Measurements from ENCODE around the gene CELSR1. TPM values are rescaled to one million over a fixed set of nuclear protein-coding genes. Genes with fewer than 3 reads are reported as not detected.

The CELSR1 gene
- total and polyA plus RNA-seq, 7 donors, result 0.23 to 5.0 (median 0.82) TPM

DNA sequence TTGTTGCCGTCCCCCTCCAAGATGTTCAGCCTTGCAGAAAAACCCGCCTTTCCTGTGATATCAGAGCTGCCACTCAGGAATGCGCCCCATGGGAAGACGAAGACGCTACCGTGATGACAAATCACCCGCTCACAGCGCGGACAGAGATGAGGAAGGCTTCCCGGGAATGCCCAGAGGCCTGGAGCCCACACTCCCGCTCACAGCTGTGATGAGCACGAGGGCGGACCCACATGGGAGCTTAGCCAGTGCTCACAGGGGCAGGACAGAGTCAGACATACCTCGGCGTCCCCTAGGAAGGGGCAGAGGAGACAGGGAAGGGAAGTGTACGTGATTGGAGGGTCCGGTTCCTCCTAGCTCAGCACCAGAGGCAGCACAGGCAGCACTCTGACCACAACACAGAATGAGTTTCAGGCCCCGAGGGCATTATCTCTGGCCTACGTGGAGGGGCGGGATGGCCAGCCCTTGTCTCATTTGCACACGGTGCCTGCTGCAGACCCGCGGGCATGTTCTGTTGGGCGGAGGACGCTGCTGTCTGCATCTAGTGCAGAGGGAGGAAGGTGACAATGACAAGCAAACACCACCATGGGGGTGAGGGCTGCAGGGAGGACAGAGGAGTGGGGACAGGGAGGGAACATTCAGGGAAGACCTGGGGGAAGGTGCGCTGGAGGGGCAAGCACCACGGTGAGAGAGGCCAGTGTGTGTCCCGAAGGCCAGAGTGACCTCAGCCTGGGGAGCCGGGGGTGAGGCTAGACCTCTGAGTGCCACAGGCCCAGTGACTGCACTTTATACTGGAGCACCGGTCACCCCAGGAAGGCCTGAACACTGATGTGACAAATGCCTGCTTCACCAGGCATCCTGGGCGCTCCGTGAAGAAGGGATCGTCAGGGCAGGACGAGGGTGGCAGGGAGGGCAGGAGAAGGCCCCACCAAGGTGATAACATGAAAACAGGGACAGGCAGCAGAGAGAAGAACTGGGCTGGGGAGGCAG lies 79.6 kb downstream of the CELSR1 start:
- TF ChIP-seq EP300 (IDR thresholded peaks at IDR 0.05), result no peak
- TF ChIP-seq, protein P1, sequence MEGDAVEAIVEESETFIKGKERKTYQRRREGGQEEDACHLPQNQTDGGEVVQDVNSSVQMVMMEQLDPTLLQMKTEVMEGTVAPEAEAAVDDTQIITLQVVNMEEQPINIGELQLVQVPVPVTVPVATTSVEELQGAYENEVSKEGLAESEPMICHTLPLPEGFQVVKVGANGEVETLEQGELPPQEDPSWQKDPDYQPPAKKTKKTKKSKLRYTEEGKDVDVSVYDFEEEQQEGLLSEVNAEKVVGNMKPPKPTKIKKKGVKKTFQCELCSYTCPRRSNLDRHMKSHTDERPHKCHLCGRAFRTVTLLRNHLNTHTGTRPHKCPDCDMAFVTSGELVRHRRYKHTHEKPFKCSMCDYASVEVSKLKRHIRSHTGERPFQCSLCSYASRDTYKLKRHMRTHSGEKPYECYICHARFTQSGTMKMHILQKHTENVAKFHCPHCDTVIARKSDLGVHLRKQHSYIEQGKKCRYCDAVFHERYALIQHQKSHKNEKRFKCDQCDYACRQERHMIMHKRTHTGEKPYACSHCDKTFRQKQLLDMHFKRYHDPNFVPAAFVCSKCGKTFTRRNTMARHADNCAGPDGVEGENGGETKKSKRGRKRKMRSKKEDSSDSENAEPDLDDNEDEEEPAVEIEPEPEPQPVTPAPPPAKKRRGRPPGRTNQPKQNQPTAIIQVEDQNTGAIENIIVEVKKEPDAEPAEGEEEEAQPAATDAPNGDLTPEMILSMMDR (IDR thresholded peaks at IDR 0.05), result no peak
- no peak for TF ChIP-seq POLR2A (IDR thresholded peaks at IDR 0.05)
- TF ChIP-seq POLR2AphosphoS5 (IDR thresholded peaks at IDR 0.05), result no peak
- H3K9me3 ChIP-seq, result no peaks in the 10 kb centered on the region
- no peaks in the 10 kb centered on the region for H3K4me1 ChIP-seq
- H3K36me3 ChIP-seq, result no peaks in the 10 kb centered on the region
- peaks cover 0 to 4% (median 0%) of the 10 kb centered on the region in 3 donors for H3K27me3 ChIP-seq
- H3K27ac ChIP-seq, result no peak overlapping the region
- WGBS, 2 donors, result 90 to 91% methylated on average over 34 of the region's 34 CpGs
- H3K4me3 ChIP-seq, result no peak overlapping the region
- intact Hi-C loops (cut with DNase I), result no loop called here
- DNase-seq, result no peak

DNA sequence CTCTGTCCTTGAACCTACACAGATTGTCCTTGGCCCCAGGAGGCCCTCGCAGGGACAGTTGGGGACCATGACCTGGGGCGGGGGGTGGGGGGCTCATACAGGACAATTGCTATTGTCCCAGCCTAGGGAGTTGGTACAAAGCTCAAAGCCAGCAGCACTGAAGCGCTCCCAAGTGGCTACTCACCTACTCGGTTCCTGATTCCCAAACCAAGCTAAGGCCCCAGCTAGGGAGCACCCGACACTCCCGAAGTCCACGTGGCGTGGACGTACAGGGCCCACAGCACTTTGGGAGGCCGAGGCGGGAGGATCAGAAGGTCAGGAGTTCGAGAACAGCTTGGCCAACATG lies 80.6 kb downstream of the CELSR1 start:
- WGBS, 2 donors, result 91 to 94% methylated on average over 12 of the region's 12 CpGs
- no peak for DNase-seq

DNA sequence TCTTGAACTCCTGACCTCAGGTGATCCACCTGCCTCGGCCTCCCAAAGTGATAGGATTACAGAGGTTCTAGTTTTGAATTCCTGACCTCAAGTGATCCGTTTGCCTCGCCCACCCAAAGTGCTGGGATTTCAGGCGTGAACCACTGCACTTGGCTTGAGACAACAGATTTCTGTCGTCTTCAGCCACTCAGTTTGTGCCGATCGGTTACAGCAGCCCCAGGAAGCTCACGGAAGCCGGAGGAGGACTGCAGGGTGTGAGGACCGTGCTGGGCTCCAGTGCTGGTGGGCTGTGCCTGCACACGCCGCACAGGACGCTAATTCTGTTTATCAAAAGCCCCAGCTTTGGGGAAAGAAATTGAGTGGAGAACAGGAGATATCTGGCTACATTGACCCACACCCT lies 82.0 kb downstream of the CELSR1 start:
- H3K27ac ChIP-seq, result no peak overlapping the region
- DNase-seq, result no peak
- intact Hi-C loops (cut with DNase I), result no loop called here

More for the DNA sequence above, 80.6 kb downstream of the CELSR1 start:
- no peaks in the 10 kb centered on the region for H3K36me3 ChIP-seq
- H3K27me3 ChIP-seq, result peaks cover 0 to 8% (median 0%) of the 10 kb centered on the region in 3 donors
- H3K4me3 ChIP-seq, result no peak overlapping the region
- intact Hi-C loops (cut with DNase I), result no loop called here
- H3K27ac ChIP-seq, result no peak overlapping the region
- H3K4me1 ChIP-seq, result no peaks in the 10 kb centered on the region
- H3K9me3 ChIP-seq, result no peaks in the 10 kb centered on the region
- TF ChIP-seq POLR2AphosphoS5 (IDR thresholded peaks at IDR 0.05) (no peak), POLR2A (IDR thresholded peaks at IDR 0.05) (no peak), EP300 (IDR thresholded peaks at IDR 0.05) (no peak)
- TF ChIP-seq, protein P1 (IDR thresholded peaks at IDR 0.05), result no peak

DNA sequence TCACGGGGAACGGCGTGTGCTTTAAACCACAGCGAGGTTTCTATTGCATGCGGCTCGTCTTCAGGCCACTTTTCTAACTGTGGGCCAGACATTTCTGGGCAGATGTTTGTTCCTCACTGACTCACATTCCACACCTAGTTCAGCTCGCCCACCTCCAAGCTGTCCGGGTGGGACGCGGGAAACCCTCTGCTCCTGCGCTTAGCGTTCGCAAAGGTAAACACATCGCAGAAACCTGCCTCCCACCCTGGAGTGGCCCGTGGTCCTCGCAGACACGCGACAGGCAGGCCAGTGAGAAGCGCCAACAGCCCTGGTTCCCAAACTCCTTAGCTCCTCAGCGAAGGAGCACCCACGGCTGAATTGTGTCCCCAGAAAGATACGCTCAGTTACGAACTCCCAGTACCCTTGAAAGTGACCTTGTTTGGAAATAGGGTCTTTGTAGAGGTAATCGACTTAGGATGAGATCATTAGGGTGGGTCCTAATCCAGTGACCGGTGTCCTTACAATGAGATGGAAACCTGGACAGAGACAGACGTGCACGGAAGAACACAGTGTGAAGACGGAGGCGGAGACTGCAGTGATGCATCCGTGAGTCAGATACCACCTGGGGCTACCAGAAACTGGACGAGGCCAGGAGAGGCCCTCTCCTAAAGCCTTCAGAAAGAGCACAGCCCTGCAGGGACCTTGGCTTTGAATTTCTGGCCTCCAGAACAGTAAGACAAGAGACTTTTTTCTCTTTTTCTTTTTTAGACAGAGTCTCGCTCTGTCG lies 82.7 kb downstream of the CELSR1 start:
- TF ChIP-seq POLR2A (IDR thresholded peaks at IDR 0.05) (no peak), POLR2AphosphoS5 (IDR thresholded peaks at IDR 0.05) (no peak), EP300 (IDR thresholded peaks at IDR 0.05) (no peak)
- TF ChIP-seq, protein P1 (IDR thresholded peaks at IDR 0.05), result no peak
- Histone ChIP-seq H3K27ac (no peak overlapping the region), H3K4me1 (no peaks in the 10 kb centered on the region), H3K4me3 (no peak overlapping the region), H3K27me3 (peaks cover 0 to 14% (median 5%) of the 10 kb centered on the region in 3 donors), H3K36me3 (no peaks in the 10 kb centered on the region), H3K9me3 (no peaks in the 10 kb centered on the region)
- WGBS, 2 donors, result 87 to 91% methylated on average over 33 of the region's 33 CpGs
- intact Hi-C loops (cut with DNase I), result no loop called here
- no peak for DNase-seq

More for the DNA sequence above, 82.0 kb downstream of the CELSR1 start:
- Histone ChIP-seq H3K4me3 (no peak overlapping the region), H3K27me3 (peaks cover 0 to 8% (median 0%) of the 10 kb centered on the region in 3 donors), H3K4me1 (no peaks in the 10 kb centered on the region), H3K36me3 (no peaks in the 10 kb centered on the region), H3K9me3 (no peaks in the 10 kb centered on the region)
- TF ChIP-seq EP300 (IDR thresholded peaks at IDR 0.05), result no peak
- 92% methylated on average over 13 of the region's 13 CpGs for WGBS, 2 donors

Measured in sigmoid colon (tissue), 7 donors.